Hematopoietic multipotent progenitor cell treated with erythropoietin and hydrocortisone succinate and interleukin-3 and kit ligand, for 6 days (in vitro differentiated cells): ENCODE data around the gene INAVA.

Experiments used
- DNase-seq: peaks from one replicate; pipeline ENCODE4 v3.0.0-alpha.2; 2015

The INAVA gene, protein sequence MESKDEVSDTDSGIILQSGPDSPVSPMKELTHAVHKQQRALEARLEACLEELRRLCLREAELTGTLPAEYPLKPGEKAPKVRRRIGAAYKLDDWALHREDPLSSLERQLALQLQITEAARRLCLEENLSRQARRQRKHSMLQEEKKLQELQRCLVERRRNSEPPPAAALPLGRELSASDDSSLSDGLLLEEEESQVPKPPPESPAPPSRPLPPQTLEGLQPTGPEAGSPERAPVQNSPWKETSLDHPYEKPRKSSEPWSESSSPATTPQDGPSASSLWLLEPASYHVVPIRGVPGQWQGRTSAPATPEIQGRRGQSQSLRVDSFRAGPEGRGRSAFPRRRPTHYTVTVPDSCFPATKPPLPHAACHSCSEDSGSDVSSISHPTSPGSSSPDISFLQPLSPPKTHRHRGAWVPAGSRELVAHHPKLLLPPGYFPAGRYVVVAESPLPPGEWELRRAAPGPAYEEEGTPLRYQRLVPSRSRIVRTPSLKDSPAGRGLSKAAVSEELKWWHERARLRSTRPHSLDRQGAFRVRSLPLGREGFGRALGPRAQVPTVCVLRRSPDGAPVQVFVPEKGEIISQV

DNA sequence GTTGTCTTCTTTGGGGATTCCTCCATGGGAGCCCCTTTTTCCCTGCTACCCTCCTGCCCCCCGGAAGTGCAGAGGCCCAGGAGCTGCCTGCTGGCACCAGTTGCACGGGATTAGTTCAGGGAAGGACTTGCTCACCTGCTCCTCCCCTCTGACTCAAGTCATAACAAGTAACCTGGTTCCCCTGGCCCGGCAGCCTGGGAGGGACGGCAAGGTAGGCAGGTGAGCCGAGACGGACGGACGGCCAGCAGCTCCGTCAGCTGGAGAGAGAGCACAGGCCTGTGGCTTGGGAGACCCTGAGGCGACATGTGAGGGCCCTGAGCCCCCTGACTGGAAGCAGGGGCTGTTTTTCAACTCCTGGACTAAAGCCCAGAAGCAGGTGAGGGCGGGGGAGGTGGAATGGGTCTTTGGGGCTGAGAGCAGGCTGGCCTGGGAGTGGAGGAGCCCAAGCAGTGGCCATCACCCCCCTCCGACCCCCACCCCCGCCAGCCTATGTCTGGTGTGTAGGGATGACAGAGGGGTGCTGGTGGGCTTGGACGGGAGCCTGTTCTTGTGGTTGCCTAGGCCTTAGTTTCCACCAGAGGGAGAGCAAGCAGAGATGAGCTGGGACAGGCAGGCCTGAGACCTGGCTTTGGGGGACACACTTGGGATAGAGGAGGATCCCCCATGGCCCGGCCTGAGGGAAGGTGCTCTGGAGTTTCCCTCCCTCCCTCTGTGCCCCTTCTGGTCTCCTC lies at the start of gene INAVA:
TSS of gene INAVA (plus strand) at position 189 of the 731 bp plus-strand sequence. CDS start 3,501 bp downstream, outside the sequence.
- no peak for DNase-seq

DNA sequence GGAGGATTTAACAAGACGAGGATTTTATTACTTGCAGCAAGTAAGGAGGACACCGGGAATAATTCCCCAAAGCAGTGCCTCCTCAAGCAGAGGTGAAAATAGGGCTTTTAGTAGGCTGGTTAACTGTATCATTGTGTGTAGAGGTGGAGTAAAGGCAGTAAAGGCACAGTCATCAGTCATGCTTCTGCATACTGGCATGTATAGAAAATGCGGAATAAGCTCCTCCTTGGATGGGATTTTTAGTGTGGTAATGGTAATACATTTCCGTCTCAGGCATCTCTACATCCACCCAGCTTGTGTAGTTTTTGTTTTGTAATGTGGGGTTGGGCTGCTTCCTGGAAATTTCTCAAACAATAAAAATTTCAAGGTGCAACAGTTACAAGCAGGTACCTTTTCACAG lies 49.3 kb upstream of the INAVA start:
- DNase-seq = no peak

DNA sequence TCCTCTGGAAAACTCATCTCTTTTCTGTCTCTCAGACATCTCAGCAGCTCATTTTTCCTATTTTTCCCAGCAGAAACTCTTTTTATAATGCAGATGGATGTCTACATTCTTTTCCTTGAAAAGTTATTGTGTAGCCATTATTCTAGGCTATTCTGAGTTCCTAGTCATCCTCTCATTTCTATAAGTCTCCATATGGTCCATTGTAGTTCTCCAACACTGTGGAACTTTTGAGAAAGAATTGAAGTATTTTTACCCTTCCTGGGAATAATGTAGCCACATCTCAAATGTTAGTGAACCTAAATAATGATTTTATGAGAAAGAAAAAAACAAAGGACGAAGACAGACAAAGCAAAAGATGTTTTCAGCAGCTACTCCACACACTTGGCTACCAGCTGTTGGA lies 48.3 kb upstream of the INAVA start:
- DNase-seq = no peak

DNA sequence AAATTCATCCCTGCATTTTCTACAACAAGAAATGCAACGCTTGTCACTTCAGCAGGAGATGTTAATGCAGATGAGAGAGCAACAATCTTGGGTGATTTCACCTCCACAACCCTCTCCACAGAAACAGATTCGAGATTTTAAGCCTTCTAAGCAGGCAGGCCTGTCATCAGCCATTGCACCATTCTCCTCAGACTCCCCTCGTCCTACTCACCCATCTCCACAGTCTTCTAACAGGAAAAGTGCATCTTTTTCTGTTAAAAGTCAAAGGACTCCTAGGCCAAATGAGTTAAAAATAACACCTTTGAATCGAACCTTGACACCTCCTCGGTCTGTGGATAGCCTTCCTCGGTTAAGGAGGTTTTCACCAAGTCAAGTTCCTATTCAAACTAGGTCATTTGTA lies 45.3 kb upstream of the INAVA start:
- no peak for DNase-seq

DNA sequence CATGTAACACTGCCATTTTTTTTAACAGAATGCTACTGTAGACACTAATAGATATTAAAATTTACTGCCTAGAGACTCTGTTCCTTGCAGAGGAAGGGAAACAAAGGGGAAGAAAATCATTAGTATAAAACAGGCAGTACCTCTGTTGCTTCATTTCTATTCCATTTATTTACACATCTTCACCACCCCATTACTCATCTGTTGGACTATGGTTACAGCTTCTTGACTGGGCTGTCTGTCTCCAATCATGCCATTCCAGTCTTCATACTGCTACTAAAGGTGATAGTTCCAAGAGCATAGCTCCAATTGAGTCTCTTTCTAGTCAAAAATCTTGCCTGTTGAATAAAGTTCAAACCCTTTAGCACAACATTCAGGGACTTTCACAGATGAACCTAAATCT lies 44.1 kb upstream of the INAVA start:
- no peak for DNase-seq

DNA sequence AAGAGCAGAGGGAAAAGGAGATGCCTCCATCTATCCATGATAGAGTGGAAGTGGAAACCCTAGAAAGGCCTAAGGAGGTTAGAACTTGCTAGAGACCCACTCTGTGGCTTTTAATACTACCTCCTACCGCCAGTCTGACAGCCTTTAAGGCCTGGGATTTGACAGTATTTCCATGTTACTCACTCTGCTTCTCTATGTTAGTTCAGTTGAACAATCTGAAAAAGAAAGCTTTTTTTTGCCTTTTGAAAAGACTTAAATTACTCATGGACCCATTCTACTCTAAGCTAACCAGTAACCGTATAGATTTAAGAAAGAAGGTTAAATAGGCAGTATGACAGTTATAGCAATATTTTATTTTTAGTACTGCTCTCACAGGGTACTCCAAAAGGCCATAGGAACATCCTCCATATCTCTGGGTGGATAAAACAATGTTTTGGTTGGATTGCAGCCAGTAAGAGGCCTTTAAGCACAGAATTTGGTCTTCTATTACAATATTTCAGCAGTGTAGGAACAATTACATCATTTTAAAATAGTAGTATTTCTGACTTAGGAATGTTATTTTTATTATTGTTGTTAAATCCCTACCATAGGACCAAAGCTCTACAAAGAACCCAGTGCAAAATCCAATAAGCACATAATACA lies 37.9 kb upstream of the INAVA start:
- no peak for DNase-seq

DNA sequence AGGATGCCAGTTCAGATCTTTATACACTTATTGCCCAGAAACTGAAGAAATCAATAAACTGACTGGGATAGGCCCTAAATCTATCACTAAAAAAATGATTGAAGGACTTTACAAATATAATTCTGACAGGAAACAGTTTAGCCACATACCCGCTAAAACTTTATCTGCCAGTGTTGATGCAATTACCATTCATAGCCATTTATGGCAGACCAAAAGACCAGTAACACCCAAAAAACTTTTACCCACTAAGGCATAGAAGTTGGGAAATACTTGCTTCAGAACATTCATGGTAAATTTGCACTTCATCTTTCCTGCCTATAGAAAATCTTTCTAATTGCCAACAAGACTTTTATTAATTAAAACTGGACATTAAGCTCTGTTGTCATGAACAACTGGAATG lies 36.9 kb upstream of the INAVA start:
- peak; percentile 67 for DNase-seq

DNA sequence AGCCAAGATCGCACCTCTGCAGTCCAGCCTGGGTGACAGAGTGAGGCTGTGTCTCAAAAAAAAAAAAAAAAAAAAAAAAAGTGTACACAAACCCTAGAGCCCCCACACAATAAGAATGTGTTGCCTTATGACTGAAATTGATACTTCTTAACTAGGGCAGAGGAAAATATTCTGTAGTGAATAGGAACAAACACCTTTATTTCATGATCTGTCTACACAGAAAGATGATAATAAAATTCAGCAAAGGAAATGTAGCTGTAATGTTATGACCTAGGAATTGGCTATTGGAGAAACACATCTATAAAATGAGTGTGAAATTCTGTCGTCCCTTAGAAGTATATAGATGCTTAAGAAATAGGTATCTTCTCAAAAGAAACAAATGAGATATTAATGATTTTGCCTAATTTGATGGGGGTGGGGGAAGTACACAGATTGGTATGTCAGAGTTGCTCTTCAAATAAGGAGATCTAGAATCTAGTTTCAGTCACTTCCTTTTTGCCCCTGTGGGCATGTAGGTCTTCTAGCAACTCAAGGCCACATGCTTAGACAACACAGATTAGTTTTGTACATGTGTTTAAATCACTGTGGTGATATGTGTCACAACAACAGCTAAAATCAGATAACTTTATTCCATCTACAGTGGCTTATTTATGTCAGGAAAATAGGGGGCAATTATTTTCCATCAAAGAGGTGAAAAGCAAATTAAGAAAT lies 32.6 kb upstream of the INAVA start:
- peak; percentile 52 for DNase-seq

DNA sequence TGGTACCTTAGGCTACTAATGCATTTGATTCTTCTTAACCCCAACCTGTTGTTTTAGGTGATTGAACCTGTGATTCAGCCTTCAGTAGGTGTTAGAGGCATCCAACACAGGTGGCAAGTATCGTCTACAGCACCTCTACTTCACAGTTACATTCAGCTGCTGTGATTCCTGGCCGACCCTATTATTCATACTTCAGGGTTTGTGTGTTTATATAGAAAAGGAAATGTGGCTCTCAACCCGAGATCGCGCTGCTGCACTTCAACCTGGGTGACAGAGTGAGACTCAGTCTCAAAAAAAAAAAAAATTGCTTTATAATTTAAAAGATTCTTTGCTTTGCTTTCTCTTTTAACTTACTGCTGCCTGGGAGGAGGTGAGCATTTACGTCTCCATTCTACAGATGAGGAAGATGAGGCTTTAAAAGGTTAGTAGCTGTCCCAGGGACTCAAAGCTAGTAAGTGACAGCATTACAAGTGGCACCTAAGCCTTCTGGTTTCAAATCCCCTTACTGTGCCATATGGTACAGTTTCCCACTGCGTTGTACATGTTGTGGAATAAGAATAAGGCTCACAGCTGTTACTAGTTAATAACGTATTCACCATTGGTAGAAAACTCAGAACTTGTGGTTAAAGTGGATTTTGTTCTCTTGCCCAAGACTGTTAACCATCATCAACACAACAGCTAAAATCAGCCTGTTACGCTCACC lies 31.8 kb upstream of the INAVA start:
- no peak for DNase-seq

DNA sequence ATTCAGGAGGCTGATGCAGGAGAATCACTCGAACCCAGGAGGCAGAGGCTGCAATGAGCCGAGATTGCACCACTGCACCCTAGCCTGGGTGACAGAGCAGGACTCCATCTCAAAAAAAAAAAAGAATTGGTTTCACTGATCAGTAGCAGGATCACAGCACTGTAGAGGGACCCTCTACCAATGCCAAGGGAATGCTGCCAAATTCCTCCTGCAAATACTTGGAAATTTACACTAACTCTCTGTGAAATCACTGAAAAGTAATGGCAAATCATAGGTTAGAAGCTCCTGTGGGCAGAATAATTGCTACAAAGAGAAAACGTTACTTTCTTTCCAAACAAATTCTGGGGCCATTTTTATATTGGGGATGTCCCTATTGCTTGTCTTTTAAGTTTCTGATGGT lies 28.6 kb upstream of the INAVA start:
- DNase-seq = no peak

DNA sequence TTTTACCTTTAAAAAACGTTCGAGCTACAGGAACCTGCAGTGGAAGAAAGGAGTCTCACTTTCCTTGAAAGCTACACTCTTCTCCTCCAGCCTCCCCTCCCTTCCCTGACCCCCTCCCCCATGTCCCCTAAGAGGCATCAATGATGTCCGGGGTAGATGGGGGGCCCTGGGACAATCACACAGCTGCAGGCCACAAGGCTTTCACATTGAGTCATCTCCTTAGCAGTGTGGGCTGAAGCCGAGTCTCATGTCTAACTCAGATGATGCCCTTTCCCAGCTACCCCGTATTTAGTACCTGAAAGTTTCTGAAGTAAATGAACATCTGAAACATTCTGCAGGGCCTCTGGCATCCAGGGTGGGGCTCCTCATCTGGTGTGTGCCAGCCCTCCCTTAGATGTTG lies 28.2 kb upstream of the INAVA start:
- DNase-seq = no peak

DNA sequence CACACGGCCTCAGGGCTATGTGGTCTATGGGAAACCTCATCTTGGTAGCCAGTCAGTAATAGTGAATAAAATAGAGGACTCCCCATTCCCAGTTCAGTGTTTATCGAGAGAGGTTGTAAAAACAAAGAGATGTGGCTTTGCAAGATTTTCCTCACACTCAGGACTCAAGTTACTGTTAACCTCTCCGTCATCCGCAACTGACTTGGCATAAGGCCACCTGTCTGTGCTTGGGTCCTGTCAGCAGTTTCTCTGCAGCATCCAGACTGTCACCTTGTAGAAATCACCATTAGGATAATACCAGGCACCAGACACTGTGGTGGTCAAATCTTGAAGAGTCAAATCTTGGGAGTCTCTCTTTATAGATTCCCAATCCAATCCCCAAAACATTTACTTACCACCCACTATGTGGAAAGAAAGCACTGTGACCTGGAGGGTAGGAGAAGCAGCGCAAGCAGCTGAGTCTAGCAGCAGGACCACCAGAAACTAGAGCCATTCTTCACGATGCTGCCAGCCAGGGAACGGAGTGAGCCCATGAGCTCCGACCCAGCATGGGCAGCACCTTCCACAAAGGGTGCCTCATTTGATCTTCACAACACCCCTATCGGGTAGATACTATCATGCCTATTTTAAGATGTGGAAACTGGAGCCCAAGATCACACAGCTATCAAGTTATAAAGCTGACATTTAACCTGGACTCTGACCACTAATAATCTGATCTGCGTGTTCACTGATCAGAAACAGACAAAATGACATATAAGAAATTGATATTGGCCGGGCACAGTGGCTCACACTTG lies 27.5 kb upstream of the INAVA start:
- no peak for DNase-seq

DNA sequence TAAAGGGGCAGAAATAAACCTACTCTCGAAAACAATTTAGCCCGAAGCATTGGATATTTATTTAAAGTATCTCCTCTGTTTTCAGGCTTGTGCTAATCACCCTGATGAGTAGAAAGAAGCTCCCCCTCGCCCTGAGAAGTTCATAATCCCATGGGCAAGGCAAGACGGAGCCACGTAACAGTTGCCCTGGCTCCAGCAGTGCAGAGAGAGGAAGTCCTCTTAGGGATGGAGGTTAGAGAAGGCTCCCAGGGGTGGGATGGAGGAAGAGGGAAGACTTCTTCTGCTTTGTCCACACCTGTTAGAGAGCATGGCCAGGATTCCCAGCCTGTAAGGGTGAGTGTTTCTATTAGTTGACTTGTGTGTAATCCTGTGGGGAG lies 25.3 kb upstream of the INAVA start:
- no peak for DNase-seq

DNA sequence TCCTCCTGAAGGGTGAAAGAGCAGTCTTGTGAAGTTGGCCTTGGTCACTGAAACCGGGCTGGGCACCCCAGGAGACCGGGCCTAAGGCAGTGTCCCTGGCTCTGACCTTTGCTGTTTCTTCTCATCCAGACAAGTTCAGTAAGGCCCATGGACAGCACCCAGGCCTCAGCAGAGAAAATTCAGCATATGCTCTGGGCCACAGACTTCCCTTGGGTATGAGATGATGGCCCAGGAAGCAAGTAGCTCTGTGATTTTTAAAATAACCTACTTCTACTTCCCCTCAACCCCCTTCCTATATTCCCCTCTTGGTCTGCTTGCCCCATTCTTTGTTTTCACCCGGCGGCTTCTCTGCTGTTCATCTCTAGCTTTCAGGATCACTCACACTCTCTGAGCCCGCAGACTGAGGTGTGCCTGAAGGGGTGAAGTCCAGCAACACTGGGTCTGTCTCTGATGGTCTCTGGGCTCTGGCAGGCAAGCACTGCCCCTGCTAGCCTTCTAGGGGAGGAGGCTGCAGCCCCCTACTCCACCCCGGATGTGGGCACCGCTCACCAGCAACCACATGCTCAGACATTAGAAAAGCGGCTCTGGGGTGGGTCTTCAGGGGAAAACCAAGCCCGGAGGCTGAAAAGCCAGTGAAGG lies 24.8 kb upstream of the INAVA start:
- DNase-seq = no peak

DNA sequence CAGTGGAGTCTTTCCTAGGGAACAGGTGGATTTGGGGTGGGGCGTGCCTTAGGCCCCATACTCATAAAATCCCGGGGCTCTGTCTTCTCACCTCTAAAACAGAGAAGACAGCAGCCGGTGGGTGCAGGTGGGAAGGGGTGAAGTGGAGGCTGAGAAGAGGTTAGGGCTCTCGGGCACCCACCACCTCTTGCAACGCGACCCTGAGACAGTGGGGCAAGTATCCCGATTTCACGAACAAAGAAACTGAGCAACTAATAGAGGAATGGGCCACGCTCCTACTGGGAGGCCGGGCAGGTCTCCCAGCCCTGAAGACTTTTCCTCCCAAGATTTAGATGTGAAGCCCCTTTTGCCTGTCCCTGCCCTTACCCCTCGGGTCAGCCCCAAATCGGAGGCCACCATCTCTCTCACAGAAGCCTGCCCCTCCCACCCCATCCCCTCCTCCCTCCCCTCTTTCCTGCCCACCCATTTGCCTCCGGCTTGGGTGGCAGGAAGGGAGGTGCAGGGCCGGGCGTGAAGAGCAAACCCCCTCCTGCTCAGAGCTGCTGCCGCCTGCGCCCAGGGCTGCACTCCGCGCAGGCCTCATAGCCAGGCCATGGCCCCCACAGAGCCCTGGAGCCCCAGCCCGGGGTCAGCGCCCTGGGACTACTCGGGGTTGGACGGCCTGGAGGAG lies 22.1 kb upstream of the INAVA start, which contains the start of gene GPR25:
TSS of gene GPR25 (plus strand) at position 536 of the 670 bp plus-strand sequence. CDS start at position 593, 57 bp downstream.
- no peak for DNase-seq

DNA sequence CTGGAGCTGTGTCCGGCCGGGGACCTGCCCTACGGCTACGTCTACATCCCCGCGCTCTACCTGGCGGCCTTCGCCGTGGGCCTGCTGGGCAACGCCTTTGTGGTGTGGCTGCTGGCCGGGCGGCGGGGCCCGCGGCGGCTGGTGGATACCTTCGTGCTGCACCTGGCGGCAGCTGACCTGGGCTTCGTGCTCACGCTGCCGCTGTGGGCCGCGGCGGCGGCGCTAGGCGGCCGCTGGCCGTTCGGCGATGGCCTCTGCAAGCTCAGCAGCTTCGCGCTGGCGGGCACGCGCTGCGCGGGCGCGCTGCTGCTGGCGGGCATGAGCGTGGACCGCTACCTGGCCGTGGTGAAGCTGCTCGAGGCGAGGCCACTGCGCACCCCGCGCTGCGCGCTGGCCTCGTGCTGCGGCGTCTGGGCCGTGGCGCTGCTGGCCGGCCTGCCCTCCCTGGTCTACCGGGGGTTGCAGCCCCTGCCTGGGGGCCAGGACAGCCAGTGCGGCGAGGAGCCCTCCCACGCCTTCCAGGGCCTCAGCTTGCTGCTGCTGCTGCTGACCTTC lies 21.5 kb upstream of the INAVA start:
- DNase-seq = no peak

DNA sequence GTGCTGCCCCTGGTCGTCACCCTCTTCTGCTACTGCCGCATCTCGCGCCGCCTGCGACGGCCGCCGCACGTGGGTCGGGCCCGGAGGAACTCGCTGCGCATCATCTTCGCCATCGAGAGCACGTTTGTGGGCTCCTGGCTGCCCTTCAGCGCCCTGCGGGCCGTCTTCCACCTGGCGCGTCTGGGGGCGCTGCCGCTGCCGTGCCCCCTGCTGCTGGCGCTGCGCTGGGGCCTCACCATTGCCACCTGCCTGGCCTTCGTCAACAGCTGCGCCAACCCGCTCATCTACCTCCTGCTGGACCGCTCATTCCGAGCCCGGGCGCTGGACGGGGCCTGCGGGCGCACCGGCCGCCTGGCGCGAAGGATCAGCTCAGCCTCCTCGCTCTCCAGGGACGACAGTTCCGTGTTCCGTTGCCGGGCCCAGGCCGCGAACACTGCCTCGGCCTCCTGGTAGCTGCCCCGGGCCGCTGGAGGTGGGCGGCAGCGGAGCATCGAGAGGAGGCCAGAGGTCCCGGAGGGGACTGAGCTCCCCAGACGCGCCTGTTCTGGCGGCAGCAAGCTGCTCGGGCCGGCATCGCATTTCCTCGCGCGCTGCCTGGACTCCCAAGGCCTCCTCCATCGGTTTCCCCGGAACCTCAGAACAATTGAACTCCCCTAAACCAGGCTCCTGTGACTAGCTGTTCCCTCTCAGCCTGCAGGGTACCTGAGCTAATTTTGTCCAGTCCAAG lies 20.9 kb upstream of the INAVA start:
- no peak for DNase-seq

DNA sequence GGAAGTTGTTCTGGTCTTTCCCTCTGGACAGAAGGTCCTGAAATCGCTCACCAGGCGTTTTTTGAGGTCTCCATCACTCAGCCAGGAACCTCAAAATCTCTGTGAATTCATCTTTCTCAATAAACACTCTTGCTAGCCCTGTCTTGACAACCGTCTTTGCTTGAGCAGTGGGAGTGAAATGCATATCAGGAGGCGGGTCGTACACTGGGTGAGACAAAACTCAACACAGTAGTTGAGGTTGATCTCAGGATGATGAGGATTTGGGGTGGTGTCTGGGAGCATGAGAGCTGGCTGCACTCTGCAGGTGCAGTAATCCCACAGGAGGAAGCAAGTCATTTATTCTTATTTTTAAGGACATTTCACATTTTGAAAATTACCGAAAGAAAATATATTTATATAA lies 20.0 kb upstream of the INAVA start:
- no peak for DNase-seq

DNA sequence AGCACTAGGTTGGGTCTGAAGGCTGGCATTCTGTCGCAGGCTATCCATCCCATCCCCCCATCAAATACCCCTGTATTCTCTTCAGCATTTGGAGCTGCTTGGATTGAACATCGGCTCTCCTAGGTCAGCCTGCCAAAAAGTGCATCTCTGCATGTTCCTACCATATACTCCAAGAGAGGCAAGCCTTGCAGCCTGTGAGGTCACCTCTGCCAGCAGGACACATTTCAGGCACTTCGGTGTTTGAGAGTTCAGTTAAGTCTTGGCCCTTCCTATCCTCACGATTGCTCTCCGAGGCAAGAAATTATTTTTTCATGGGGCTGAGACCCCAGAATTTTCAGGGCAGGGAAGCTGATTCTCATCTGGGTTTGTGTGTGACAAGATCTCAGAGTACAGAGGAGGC lies 19.3 kb upstream of the INAVA start:
- DNase-seq = no peak
